ENCODE measurements around the gene PPP2R5C.
"Not testable (repeated sequence)": the region's sequence is repeated elsewhere in the genome, so short reads cannot be mapped to it uniquely, and the experiment has no call there.

Gene PPP2R5C

DNA sequence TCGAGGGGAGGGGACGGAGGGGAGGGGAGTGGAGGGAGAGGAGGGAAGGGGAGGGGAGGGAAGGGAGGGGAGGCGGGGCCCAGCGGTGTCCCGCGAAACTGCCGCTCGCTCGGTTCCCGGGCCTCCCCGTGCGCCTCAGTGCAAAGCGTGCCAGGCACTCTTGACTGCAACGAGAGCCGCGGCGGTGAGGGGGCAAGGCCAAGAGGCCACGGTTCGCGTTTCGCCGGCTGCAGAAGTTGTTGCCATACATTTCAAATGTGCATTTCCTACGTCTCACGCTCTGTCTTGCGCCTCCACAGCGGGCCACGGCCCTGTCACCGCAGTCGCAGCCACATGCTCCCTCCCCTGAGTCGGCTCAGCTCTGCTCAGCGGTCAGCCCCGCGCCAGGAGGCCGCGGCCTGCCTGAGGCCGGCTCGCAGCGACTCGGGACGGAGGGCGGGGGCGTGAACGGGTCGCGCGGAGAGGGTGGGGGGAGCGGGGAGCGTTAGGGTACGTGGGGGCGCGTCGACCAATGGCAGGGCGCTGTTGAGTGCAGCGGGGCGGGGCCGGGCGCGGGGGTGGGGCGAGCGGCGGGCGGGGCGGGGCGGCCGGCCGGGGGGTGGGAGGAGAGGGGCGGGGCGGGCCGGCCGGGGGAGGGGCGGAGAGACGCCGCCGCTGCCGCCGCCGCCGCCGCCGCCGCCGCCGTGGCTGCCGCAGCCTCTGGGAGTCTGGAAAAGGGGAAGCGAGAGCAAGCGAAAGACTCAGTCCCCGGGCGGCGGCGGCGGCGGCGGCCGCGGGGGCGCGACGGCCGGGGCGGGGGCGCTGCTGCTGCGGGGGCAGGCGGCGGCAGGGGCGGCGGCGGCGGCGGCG, at the start of gene PPP2R5C:
Gene PPP2R5C (plus strand): TSS at position 678 of the 849 bp plus-strand sequence. CDS start 185 bp downstream, outside the sequence.
- DNase-seq (ENCODE audit: extremely low read depth, insufficient read length): peak; percentile 87
- H3K27me3 ChIP-seq (replicated peaks; ENCODE audit: control insufficient read depth, insufficient read depth, low read length): no peaks in the 10 kb centered on the region; the same call in 1 of the 2 replicates
- peak within 1 kb of the TSS; percentile 89 for H3K4me3 ChIP-seq (replicated peaks; ENCODE audit: low read depth, low read length)
- TF ChIP-seq, protein P1, sequence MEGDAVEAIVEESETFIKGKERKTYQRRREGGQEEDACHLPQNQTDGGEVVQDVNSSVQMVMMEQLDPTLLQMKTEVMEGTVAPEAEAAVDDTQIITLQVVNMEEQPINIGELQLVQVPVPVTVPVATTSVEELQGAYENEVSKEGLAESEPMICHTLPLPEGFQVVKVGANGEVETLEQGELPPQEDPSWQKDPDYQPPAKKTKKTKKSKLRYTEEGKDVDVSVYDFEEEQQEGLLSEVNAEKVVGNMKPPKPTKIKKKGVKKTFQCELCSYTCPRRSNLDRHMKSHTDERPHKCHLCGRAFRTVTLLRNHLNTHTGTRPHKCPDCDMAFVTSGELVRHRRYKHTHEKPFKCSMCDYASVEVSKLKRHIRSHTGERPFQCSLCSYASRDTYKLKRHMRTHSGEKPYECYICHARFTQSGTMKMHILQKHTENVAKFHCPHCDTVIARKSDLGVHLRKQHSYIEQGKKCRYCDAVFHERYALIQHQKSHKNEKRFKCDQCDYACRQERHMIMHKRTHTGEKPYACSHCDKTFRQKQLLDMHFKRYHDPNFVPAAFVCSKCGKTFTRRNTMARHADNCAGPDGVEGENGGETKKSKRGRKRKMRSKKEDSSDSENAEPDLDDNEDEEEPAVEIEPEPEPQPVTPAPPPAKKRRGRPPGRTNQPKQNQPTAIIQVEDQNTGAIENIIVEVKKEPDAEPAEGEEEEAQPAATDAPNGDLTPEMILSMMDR (IDR thresholded peaks at IDR 0.05; ENCODE audit: insufficient read depth, low read length, poor library complexity, severe bottlenecking): no peak
- no peaks in the 10 kb centered on the region; the same call in 1 of the 2 replicates for H3K36me3 ChIP-seq (ENCODE audit: control insufficient read depth, insufficient read depth, low read length)

DNA sequence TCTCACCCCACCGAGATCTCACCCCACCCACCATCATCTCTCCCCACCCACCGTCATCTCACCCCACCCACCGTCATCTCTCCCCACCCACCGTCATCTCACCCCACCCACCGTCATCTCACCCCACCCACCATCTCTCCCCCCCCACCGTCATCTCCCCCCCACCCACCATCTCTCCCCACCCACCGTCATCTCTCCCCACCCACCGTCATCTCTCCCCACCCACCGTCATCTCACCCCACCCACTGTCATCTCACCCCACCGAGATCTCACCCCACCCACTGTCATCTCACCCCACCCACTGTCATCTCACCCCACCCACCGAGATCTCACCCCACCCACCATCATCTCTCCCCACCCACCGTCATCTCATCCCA, 49.7 kb upstream of the PPP2R5C start:
- H3K27me3 ChIP-seq (replicated peaks; ENCODE audit: control insufficient read depth, insufficient read depth, low read length); H3K4me3 ChIP-seq (replicated peaks; ENCODE audit: low read depth, low read length); H3K36me3 ChIP-seq (ENCODE audit: control insufficient read depth, insufficient read depth, low read length); DNase-seq (ENCODE audit: extremely low read depth, insufficient read length): not testable (repeated sequence)

DNA sequence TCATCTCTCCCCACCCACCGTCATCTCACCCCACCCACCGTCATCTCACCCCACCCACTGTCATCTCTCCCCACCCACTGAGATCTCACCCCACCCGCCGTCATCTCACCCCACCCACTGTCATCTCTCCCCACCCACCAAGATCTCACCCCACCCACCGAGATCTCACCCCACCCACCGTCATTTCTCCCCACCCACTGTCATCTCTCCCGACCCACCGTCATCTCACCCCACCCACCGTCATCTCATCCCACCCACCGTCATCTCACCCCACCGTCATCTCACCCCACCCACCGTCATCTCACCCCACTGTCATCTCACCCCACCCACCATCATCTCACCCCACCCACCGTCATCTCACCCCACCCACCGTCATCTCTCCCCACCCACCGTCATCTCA, 49.2 kb upstream of the PPP2R5C start:
- not testable (repeated sequence) for H3K36me3 ChIP-seq (ENCODE audit: control insufficient read depth, insufficient read depth, low read length); H3K4me3 ChIP-seq (replicated peaks; ENCODE audit: low read depth, low read length); H3K27me3 ChIP-seq (replicated peaks; ENCODE audit: control insufficient read depth, insufficient read depth, low read length); DNase-seq (ENCODE audit: extremely low read depth, insufficient read length)

DNA sequence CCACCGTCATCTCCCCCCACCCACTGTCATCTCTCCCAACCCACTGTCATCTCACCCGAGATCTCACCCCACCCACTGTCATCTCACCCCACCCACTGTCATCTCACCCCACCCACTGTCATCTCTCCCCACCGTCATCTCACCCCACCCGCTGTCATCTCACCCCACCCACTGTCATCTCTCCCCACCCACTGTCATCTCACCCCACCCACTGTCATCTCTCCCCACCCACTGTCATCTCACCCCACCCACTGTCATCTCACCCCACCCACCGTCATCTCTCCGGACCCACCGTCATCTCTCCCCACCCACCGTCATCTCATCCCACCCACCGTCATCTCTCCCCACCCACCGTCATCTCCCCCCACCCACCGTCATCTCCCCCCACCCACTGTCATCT, 48.4 kb upstream of the PPP2R5C start:
- H3K4me3 ChIP-seq (replicated peaks; ENCODE audit: low read depth, low read length); H3K36me3 ChIP-seq (ENCODE audit: control insufficient read depth, insufficient read depth, low read length); H3K27me3 ChIP-seq (replicated peaks; ENCODE audit: control insufficient read depth, insufficient read depth, low read length): not testable (repeated sequence)

GRCh38 chr14:101713621-101714349, 47.7 kb upstream of the PPP2R5C start:
- Histone ChIP-seq H3K36me3 (ENCODE audit: control insufficient read depth, insufficient read depth, low read length) (no peaks in the 10 kb centered on the region), H3K27me3 (replicated peaks; ENCODE audit: control insufficient read depth, insufficient read depth, low read length) (no peaks in the 10 kb centered on the region), H3K4me3 (replicated peaks; ENCODE audit: low read depth, low read length) (no peak overlapping the region)
- no peak for DNase-seq (ENCODE audit: extremely low read depth, insufficient read length)
- TF ChIP-seq, protein P1 (IDR thresholded peaks at IDR 0.05; ENCODE audit: insufficient read depth, low read length, poor library complexity, severe bottlenecking): no peak

More for the DNA sequence above, 48.4 kb upstream of the PPP2R5C start:
- not testable (repeated sequence) for DNase-seq (ENCODE audit: extremely low read depth, insufficient read length)

DNA sequence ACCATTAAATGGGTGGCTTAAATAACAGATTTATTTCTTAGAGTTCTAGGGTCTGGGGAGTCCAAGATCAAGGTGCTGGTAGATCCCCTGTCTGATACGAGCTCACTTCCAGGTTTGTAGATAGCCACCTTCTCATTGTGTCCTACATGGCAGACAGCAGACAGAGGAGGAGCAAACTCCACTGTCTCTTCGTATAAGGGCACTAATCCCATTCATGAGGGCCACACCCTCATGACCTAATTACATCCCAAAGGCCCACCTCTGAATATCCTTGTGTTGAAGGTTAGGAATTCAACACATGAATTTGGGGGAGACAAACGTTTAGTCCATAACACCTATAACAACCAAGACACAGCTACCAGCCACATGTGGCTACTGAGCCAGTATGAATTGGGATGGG, 47.1 kb upstream of the PPP2R5C start:
- TF ChIP-seq, protein P1 (IDR thresholded peaks at IDR 0.05; ENCODE audit: insufficient read depth, low read length, poor library complexity, severe bottlenecking): no peak
- H3K27me3 ChIP-seq (replicated peaks; ENCODE audit: control insufficient read depth, insufficient read depth, low read length): no peaks in the 10 kb centered on the region
- no peak overlapping the region for H3K4me3 ChIP-seq (replicated peaks; ENCODE audit: low read depth, low read length)
- no peaks in the 10 kb centered on the region for H3K36me3 ChIP-seq (ENCODE audit: control insufficient read depth, insufficient read depth, low read length)
- no peak for DNase-seq (ENCODE audit: extremely low read depth, insufficient read length)
